Loucy (cell line): ENCODE measurements around the gene CYTH1.

Experiments
- H2AFZ ChIP-seq: fragments of 200-600 bp; sonication (generic); 2 replicates; pipeline ENCODE4 v1.6.0; 2016; ENCODE audit warnings: antibody characterized with exemption, mild to moderate bottlenecking, low read length, moderate library complexity
- H3F3A ChIP-seq: fragments of 200-600 bp; 2 replicates; pipeline ENCODE4 v1.6.0; 2016; ENCODE audit warnings: antibody characterized with exemption, low read depth, mild to moderate bottlenecking
- H3K27me3 ChIP-seq: fragments of 200-600 bp; sonication (generic); 2 replicates; pipeline ENCODE4 v1.6.1; 2014; ENCODE audit warnings: low read length, mild to moderate bottlenecking; ENCODE audit not compliant: insufficient read depth, poor library complexity, severe bottlenecking
- H3K36me3 ChIP-seq: fragments of 200-600 bp; sonication (generic); 2 replicates; pipeline ENCODE4 v1.6.1; 2016; ENCODE audit warnings: low read length; ENCODE audit not compliant: insufficient read depth
- H3K4me1 ChIP-seq: fragments of 200-600 bp; sonication (generic); 2 replicates; pipeline ENCODE4 v1.5.1; 2014; ENCODE audit warnings: low read length, mild to moderate bottlenecking; ENCODE audit not compliant: insufficient read depth, poor library complexity, severe bottlenecking
- H3K4me2 ChIP-seq: fragments of 200-600 bp; sonication (generic); 2 replicates; pipeline ENCODE4 v1.6.0; 2014; ENCODE audit warnings: antibody characterized with exemption, low read length, low read depth, mild to moderate bottlenecking; ENCODE audit not compliant: poor library complexity, severe bottlenecking
- H3K4me3 ChIP-seq: fragments of 200-600 bp; sonication (generic); 2 replicates; pipeline ENCODE4 v1.5.1; 2014; ENCODE audit warnings: low read length, mild to moderate bottlenecking, mixed read lengths; ENCODE audit not compliant: poor library complexity, severe bottlenecking
- H3K79me2 ChIP-seq: fragments of 200-600 bp; sonication (generic); 2 replicates; pipeline ENCODE4 v1.6.1; 2014; ENCODE audit warnings: low read length; ENCODE audit not compliant: insufficient read depth
- H3K9ac ChIP-seq: fragments of 200-600 bp; sonication (generic); 2 replicates; pipeline ENCODE4 v1.6.0; 2014; ENCODE audit warnings: mild to moderate bottlenecking, low read depth, low read length, moderate library complexity; ENCODE audit not compliant: poor library complexity, severe bottlenecking
- H3K9me2 ChIP-seq: fragments of 200-600 bp; sonication (generic); replicated peaks from 2 replicates; pipeline ENCODE4 v1.6.1; 2016; ENCODE audit warnings: low read depth, low read length, mixed read lengths
- H3K9me3 ChIP-seq: fragments of 200-600 bp; sonication (generic); 2 replicates; pipeline ENCODE4 v1.6.1; 2014; ENCODE audit warnings: mild to moderate bottlenecking, antibody characterized with exemption, low read length, low read depth; ENCODE audit not compliant: insufficient read depth
- H4K20me1 ChIP-seq: fragments of 200-600 bp; sonication (generic); 2 replicates; pipeline ENCODE4 v1.6.0; 2014; ENCODE audit warnings: antibody characterized with exemption, low read length, mild to moderate bottlenecking; ENCODE audit not compliant: insufficient read depth, poor library complexity, severe bottlenecking
- CTCF ChIP-seq: fragments of 200-600 bp; sonication (generic); conservative IDR thresholded peaks from 2 replicates; pipeline ENCODE4 v1.5.1; 2014; ENCODE audit warnings: mild to moderate bottlenecking, antibody characterized with exemption, low read length
- EZH2phosphoT487 ChIP-seq: fragments of 200-600 bp; IDR thresholded peaks from 2 replicates; pipeline ENCODE4 v1.6.1; 2018; ENCODE audit warnings: antibody characterized with exemption, mild to moderate bottlenecking, moderate library complexity, borderline replicate concordance

The CYTH1 gene

DNA sequence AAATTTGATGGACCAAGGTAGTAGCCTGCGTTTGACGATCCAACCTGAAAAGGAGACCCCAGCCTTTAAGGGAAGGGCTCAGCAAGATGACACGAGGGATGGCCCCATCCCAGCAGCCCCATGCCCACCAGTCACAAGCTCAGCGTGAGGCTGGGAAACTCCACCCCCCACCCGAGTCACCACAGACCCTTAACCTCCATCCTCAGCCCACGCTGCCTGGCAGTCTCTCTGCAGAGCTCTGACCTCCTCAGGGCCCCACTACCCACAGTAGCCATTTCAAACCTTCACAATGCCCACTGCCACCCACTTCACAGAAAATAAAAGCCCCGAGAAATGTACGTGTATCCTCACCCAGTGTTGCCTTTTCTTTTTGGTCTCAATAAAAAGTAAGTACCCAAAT lies 39.9 kb upstream of the CYTH1 start:
- Histone ChIP-seq H3K9me2 (no peaks in the 10 kb centered on the region), H3K79me2 (peaks cover 20% of the 10 kb centered on the region; the same call in 1 of the 2 replicates), H3F3A (peaks cover 31% of the 10 kb centered on the region), H4K20me1 (no peaks in the 10 kb centered on the region), H3K4me2 (no peak overlapping the region), H3K36me3 (peaks cover 76% of the 10 kb centered on the region; the same call in 1 of the 2 replicates), H3K4me1 (peaks cover 41% of the 10 kb centered on the region), H3K4me3 (no peak overlapping the region), H2AFZ (no peak overlapping the region), H3K27me3 (no peaks in the 10 kb centered on the region), H3K9ac (no peak overlapping the region), H3K9me3 (no peaks in the 10 kb centered on the region)
- TF ChIP-seq EZH2phosphoT487 (no peak), CTCF (no peak)

GRCh38 chr17:78820841-78821240 lies 38.8 kb upstream of the CYTH1 start:
- H3K79me2 ChIP-seq: peaks cover 22% of the 10 kb centered on the region
- TF ChIP-seq EZH2phosphoT487 (no peak), CTCF (no peak)
- H3K27me3 ChIP-seq: no peaks in the 10 kb centered on the region
- H3K36me3 ChIP-seq: peaks cover 72% of the 10 kb centered on the region
- no peak overlapping the region for H3K9ac ChIP-seq
- peaks cover 31% of the 10 kb centered on the region for H3F3A ChIP-seq
- H4K20me1 ChIP-seq: peaks cover 1% of the 10 kb centered on the region
- H3K4me1 ChIP-seq: peaks cover 49% of the 10 kb centered on the region
- no peak overlapping the region for H2AFZ ChIP-seq
- H3K4me3 ChIP-seq: no peak overlapping the region
- no peaks in the 10 kb centered on the region for H3K9me2 ChIP-seq
- no peak overlapping the region for H3K4me2 ChIP-seq
- no peaks in the 10 kb centered on the region for H3K9me3 ChIP-seq

- Histone ChIP-seq H3K4me2 (peak overlapping the region; percentile 69), H2AFZ (no peak overlapping the region), H3K9ac (peak overlapping the region; percentile 64), H3K27me3 (no peaks in the 10 kb centered on the region), H3K9me3 (no peaks in the 10 kb centered on the region), H3K4me1 (peaks cover 50% of the 10 kb centered on the region), H3K36me3 (peaks cover 72% of the 10 kb centered on the region), H3K79me2 (peaks cover 29% of the 10 kb centered on the region), H4K20me1 (peaks cover 2% of the 10 kb centered on the region), H3K4me3 (peak overlapping the region; percentile 44), H3K9me2 (no peaks in the 10 kb centered on the region), H3F3A (peaks cover 31% of the 10 kb centered on the region)
- TF ChIP-seq CTCF (no peak), EZH2phosphoT487 (no peak)
Observed at GRCh38 chr17:78819806-78820792, 38.0 kb upstream of the CYTH1 start.
